ENCODE data around the gene OTX2.

Gene OTX2

DNA sequence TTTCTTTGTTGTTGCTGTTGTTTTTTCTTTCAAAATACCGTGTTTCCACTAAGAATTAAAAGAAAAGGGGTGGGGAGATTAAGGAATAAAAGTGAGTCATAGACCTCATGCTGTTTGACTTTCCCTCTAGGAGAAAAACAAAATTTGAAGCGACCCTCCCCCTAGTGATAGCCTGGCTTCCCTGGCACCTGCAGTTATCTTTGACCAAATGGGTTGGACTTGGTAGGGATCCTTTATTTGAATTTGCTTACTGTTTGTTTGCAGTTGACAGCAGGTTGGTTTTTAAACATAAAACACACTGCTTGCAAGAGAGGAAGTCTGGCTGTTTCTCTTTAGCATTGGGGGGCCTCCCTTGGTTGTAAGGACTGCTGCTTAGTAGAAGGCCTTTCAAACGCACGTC is 14.0 kb downstream of the OTX2 start:
- DNase-seq (ENCODE audit: low read depth): no peak

DNA sequence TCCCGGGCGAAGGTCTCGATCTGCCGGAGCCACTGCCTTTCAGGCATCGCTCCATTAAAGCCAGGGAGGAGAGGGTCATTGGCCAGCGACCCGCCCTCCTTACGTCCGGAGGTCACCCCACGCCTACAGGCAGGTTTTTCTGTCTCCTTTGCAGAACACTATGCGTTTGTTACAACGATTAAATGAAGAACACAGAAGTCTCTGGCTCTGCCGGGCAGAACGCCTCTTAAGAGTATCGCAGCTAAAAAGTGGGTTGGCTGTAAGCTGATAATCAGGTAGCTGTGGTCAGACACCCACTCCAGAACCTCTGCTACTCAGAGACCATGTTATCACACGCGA is 15.0 kb downstream of the OTX2 start:
- no peak for DNase-seq (ENCODE audit: low read depth)

DNA sequence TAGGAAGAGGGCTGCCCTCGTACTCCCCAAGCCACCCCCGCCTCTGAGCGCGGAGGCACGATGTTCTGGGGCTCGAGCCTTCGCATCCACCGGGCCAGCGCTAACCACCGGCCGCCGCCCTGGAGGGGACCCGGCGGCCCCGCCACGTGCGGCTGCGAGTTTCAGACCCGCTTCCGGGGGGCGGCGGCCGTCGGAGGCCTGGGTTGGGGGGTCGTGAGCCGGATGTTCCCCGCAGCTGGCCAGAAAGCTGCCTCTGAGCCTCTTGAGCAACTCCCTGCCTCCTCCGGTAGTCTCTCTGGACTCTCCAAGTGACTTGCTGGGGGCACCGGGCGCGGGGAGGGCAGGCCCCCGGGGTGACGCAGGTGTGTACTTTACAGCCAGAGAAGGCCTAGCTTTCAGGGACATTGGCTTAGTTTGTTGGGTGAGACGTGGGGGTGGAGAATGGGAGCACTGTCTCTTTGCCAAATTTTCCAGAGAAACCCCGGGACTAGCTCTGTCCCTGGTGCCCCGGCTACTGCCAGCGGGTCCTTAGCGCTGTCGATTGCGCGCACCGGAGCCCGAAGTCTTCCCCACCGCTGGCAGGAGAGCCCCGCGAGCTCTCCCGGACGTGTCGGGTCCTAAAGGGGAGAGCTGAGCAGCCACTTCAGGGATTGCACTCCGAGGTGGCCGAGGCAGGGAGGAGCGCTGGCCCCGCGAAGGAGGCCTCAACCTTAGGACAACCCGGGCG is 15.6 kb downstream of the OTX2 start:
- DNase-seq (ENCODE audit: low read depth): no peak

- no peak for DNase-seq (ENCODE audit: low read depth)
These were observed 16.2 kb downstream of the OTX2 start for GRCh38 chr14:56794088-56794556.

GRCh38 chr14:56789955-56790354 is 20.3 kb downstream of the OTX2 start:
- DNase-seq (ENCODE audit: low read depth): no peak

DNA sequence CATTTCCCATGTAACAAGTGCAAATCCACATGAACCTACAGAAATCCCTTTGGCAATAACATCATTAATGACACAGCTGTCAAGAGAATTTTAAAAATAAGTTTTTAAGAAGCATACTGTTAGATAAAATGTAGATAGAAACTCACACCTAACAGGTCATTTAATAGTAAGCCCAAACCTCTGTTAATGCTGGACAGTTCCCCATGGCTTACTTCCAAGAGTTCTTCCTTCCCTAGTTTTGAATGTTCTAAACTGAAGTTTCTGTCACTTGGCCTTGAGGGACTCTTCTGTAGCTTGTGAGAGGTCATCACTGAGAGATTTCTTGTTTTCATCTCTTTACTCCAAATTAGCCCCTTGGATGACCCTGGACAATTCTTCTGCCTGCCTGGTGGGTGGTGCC is 22.7 kb downstream of the OTX2 start:
- DNase-seq (ENCODE audit: low read depth): no peak

DNA sequence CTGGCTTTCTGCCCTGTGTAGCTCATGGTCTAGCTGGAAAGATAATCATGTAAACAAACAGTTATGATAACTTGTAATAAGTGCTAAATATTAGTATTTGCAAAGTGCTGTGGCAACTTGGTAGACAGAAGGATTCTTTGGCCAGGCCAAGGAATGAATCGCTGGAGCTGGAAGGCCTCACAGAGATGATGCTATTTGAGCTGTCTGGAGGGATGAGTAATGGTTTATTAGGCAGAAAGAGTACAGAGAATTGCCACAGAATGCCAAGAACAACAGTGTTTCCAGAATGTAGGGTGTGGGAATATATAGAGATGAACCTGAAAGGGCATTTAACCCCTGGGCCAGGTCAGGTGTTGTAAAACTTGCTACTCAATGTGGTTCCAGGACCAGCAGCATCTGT is 27.6 kb downstream of the OTX2 start:
- no peak for DNase-seq (ENCODE audit: low read depth)

GRCh38 chr14:56774503-56774902 is 35.8 kb downstream of the OTX2 start:
- no peak for DNase-seq (ENCODE audit: low read depth)

GRCh38 chr14:56770512-56770911 is 39.8 kb downstream of the OTX2 start:
- DNase-seq (ENCODE audit: low read depth): no peak

- no peak for DNase-seq (ENCODE audit: low read depth)
These were observed 49.9 kb downstream of the OTX2 start for GRCh38 chr14:56760164-56760914.

DNA sequence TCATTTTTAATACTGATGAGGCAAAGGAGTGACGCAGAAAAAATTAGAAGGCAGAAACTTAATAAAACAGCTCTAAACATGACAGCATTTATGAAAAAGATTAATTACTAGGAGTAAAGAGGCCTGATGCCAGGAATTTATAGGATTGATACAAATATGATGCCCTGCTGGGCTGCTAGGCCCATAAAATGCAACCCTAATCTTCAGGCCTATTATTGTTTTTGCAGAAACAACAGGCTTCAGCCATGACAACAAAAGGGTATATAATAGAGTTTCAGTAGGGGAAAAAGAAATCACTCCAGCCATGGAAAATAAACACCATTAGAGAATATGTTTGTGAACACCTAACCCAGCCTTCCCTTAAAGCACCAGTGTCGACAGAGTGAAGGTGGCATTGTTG is 50.6 kb downstream of the OTX2 start:
- DNase-seq (ENCODE audit: low read depth): no peak

- no peak for DNase-seq (ENCODE audit: low read depth)
These were observed 51.2 kb downstream of the OTX2 start for GRCh38 chr14:56759094-56759493.

GRCh38 chr14:56754921-56755320 is 55.4 kb downstream of the OTX2 start:
- DNase-seq (ENCODE audit: low read depth): no peak

- no peak for DNase-seq (ENCODE audit: low read depth)
These were observed 56.9 kb downstream of the OTX2 start for GRCh38 chr14:56753396-56753795.

- no peak for DNase-seq (ENCODE audit: low read depth)
These were observed 57.9 kb downstream of the OTX2 start for GRCh38 chr14:56752428-56752827.

DNA sequence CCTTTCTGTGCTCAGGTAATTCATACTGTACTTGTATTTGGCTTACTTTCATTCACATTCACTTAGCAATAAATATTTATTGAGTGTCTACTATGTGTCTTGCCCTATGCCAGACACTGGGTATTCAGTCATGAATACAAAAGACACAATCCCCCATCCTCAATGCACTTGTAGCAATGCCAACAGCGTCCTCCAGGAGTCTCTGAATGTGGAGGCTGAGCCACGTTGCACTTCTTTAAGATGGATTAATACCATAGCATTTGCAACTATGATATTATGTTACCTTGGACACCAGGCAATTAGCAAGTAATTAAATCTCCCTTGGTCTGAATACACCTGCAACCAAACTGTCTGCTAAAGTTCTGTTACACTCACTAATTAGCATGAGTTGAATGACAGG is 58.8 kb downstream of the OTX2 start:
- no peak for DNase-seq (ENCODE audit: low read depth)

Measured in stimulated activated CD8-positive, alpha-beta memory T cell treated with anti-CD3 and anti-CD28 coated beads, Interleukin-15, amount 100 ng/mL, for 24 hours (primary cell).